HG02970 (cell line): ENCODE data around the gene PSMA6.

Experiments used
- ATAC-seq: cut with Tn5 transposase; IDR thresholded peaks from one replicate; pipeline ENCODE4 v1.9.1; 2021; ENCODE audit warnings: mild to moderate bottlenecking, moderate library complexity, moderate number of reproducible peaks; ENCODE audit not compliant: unreplicated experiment, low FRiP score

The PSMA6 gene

DNA sequence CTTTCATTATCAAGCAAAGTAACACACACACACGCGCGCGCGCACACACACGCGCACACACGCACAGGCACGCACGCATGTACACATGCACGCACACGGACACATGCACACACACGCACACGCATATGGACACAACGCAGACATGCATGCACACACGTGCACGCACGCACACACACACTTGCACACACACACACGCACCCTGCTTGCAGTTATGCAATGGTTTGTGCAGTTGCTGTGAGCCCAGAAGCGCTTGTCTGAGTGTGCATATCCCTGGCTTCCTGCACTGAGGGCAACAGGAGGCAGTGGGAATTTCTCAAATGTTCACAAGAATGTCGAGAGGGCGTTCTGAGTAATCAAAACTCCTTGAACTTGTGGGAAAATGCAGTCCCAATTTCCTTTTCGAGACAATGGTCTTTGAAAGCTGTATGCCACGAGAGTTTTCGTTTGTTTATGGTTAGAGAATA lies 70.8 kb downstream of the PSMA6 start:
- no peak for ATAC-seq

DNA sequence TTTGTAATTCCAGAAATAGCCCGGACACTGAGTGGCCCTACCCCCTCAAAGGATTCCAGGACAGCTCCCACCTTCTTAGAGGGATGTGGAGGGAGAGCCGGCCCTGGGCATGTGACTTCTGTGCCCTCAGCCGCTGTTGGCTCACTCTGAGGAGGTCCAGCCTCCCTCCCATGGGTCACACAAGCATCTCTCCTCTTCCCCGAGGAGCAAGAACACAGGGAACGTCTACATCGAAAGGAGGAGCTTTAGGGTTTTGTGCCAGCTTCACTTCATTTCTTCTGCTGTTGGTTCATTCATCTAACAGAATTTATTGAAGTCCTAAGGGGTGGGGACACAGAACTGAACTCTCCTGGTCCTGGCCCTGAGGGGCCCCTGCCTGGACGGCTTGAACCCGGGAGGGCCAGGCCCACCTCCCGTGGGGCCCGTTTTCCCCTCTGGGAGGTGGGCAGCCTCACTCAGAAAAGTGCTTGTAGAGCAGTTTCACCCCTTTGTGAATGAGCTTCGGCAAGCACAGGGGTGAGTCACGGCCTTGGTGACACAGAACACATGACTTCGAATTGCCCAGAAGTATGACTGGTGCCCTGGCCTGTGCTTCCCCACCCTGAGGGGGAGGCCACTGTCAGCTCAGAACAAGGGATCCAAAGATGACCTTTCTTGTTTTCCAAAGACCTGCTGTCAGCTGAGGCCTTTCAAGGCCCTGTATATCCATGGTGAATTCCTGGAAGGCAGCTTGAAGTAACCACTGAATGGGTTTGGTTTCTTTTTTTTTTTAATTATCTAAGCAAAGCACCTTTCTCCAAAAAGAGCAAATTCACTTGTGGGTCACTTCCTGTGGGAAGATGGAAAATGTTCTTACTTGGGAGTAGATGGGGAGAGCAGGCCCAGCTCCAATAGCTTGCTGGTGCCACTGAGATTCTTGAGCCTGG lies 73.2 kb downstream of the PSMA6 start:
- no peak for ATAC-seq

DNA sequence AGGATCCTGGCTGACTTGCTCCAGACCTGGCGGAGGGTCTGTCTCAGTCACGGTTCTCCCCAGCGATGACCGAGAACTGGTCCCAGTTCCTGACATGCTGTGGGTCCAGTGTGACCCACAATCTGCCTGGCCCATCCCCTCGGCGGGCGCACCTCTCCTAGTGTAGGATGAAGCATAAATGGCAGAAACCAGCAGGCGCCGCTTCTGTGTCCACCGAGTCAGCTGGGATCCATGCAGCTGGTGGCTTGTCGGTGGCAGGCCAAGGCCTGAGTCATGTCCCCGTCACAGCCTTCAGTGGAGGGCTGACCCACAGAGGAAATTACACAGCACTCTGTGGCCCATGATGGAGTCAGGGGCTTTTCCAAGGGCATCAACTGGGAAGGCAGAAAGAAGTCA lies 73.9 kb downstream of the PSMA6 start:
- ATAC-seq = no peak

DNA sequence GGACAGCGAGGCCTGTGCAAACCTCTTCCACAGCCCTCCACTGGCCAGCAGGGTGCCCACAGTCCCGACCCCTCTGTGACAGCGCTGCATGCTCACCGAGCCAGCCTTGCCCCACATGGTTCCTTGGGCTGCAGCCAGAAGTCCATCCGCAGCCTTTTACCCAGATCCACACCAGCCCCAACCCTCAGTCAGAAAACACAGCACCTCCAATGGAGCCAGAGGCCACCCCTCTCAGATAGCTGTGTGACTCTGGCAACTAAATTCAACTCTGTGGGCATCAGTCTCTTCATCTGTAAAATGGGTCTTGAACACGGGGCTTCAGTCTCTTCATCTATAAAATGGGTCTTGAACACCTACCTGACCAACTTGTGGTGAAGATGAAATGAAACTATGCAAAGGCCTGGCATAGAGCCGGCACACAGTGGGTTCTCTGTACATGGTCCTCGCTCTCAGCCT lies 74.4 kb downstream of the PSMA6 start:
- ATAC-seq = no peak

DNA sequence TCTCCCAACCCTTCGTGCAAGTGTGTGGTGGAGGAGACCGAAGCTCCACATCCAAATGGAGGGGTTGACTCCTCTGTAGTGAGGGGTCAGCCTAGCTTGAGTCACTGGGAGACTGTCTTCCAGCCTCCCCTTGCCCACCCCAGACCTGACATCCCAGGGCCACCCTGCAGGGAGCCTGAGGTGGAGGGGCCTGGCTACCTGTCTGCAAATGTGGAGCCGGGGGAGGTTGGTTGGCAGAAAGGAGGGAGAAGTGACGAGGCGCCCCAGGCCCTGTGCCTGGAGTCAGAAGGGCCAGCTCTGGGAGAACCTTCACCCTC lies 74.8 kb downstream of the PSMA6 start:
- ATAC-seq = no peak
